Tibial nerve (tissue), 4 donors: ENCODE results near the gene IRF1. TPM values are rescaled to one million over a fixed set of nuclear protein-coding genes. Genes with fewer than 3 reads are reported as not detected.
A peak's percentile ranks its signal among the peaks of the same experiment; 100 is the strongest.

Experiments
- DNase-seq, 2 donors: peaks; one replicate each; pipeline ENCODE4 v3.0.0-alpha.2; 2019; ENCODE audit warnings: low spot score in 2 of 2
- H3K27ac ChIP-seq, 4 donors: fragments of 200-600 bp; sonication (generic) in 3 of 4; one replicate each; pipeline ENCODE4 v1.5.1; 2017 to 2019; ENCODE audit warnings: mild to moderate bottlenecking in 1 of 4
- H3K27me3 ChIP-seq, 2 donors: fragments of 200-600 bp; sonication (generic) in 1 of 2; one replicate each; pipeline versions ENCODE4 v1.5.1 to v1.6.0; 2017 to 2019
- H3K36me3 ChIP-seq, 3 donors: fragments of 200-600 bp; sonication (generic); one replicate each; pipeline ENCODE4 v1.5.1; 2018 to 2019
- H3K4me1 ChIP-seq, 4 donors: fragments of 200-600 bp; sonication (generic) in 3 of 4; one replicate each; pipeline ENCODE4 v1.5.1; 2017 to 2019
- H3K4me3 ChIP-seq, 4 donors: fragments of 200-600 bp; sonication (generic) in 3 of 4; one replicate each; pipeline ENCODE4 v1.5.1; 2017 to 2019; ENCODE audit warnings: mild to moderate bottlenecking in 1 of 4, moderate library complexity in 1 of 4
- H3K9me3 ChIP-seq, 4 donors: fragments of 200-600 bp; sonication (generic) in 3 of 4; one replicate each; pipeline ENCODE4 v1.5.1; 2017 to 2019
- CTCF ChIP-seq, 5 experiments: fragments of 200-600 bp in 3 of 5; fragments of 450-650 bp in 2 of 5; sonication (generic) in 3 of 5; IDR thresholded peaks; one replicate each; pipeline ENCODE4 v1.5.1; 2016 to 2019; ENCODE audit warnings: antibody characterized with exemption in 5 of 5, mild to moderate bottlenecking in 3 of 5, moderate library complexity in 2 of 5
- EP300 ChIP-seq, 2 donors: sonication (generic); formaldehyde crosslinking; IDR thresholded peaks; one replicate each; pipeline ENCODE4 v1.6.1; 2017; ENCODE audit warnings: antibody characterized with exemption in 2 of 2, mild to moderate bottlenecking in 1 of 2
- POLR2A ChIP-seq, 2 donors: fragments of 450-650 bp; IDR thresholded peaks; one replicate each; pipeline ENCODE4 v1.6.1; 2017; ENCODE audit warnings: antibody characterized with exemption in 2 of 2, mild to moderate bottlenecking in 2 of 2, moderate library complexity in 2 of 2
- WGBS, 2 donors: methylation state at CpG; one replicate each; pipeline ENCODE4 v1.1.5; 2018; 5-methylcytosine and 5-hydroxymethylcytosine counted together
- total RNA-seq, 4 donors: library from RNA; depleted of rRNA; stranded (reverse); fragments of >200 nt; gene quantifications; one replicate each; pipeline ENCODE4 v1.1.0, GENCODE V29; 2016

IRF1 gene
- total RNA-seq, 4 donors from 2014 or later, result 15.1 to 36.9 (median 28.4) TPM

DNA sequence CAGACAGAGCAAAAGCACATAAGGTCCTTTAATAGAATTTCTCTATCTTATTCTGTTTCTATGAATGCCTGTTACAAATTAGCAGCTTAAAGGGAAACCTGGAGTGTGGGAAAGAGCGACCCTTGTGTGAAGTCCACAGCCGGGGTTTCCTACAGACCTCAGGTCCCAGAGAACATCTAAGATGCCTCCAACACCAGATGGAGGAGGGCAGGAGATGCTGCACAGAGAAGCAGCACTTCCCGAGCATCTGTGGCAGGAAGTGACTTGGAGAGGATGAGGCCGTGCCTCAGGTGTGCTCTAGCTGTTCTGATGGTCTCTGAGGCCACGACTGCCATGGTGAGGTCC is 26.8 kb downstream of the IRF1 start:
- 57 to 75% methylated on average over 5 of the region's 5 CpGs for WGBS, 2 donors
- TF ChIP-seq CTCF (IDR thresholded peaks at IDR 0.05) (no peak), EP300 (IDR thresholded peaks at IDR 0.05) (no peak), POLR2A (IDR thresholded peaks at IDR 0.05) (no peak)
- H3K4me3 ChIP-seq, result peak overlapping the region in 3 of 4 donors; percentile 8 to 25 (median 24)
- DNase-seq, result no peak
- H3K36me3 ChIP-seq, result peaks cover 0 to 4% (median 0%) of the 10 kb centered on the region in 3 donors
- H3K27ac ChIP-seq, result peak overlapping the region; percentile 23 to 80 (median 74)
- H3K9me3 ChIP-seq, result no peaks in the 10 kb centered on the region
- peaks cover 0 to 81% (median 61%) of the 10 kb centered on the region in 4 donors for H3K4me1 ChIP-seq
- no peaks in the 10 kb centered on the region for H3K27me3 ChIP-seq

DNA sequence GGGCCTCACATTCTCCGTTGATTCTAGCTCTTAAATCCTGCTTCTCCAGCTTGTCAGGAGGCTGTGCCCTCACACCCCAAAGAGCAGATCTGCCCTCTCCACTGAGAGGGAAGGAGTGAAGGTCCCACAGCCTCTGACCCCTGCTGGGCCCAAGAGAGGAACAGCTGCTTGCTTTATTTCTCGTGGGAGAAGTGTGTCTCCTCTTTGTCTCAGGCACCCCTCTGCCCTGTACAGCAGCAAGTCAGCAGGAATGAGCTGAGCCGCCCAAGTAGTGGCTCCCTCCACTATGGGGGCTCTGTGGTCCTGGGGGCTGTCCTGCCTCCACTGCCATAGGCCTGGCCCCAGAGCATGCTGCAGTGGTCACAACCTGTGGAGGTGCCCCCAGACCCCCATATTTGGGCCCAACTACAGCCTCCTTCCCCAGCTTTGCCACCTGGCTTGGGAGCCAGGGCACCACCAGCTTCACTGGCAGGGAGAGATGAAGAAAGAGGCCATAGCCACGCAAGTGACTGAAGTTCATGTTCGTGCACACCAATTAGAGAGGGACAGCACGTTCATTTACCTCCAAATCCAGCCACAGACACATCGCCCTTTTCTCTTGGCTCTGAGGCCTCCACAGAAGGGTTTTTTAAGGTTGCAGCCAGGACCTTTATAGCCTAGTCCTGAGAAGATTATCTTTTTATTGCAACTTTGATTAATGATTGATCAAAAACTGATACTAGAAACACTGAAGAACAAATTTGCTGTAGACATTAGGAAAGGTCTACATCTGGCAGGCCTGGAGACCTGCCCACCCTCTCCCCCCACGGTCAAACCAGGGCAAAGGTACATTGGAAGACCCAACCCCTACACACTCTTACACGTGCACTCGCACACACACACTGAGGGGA is 27.5 kb downstream of the IRF1 start:
- Histone ChIP-seq H3K27ac (peak overlapping the region in 2 of 4 donors; percentile 79 to 80), H3K36me3 (peaks cover 0 to 4% (median 0%) of the 10 kb centered on the region in 3 donors), H3K9me3 (no peaks in the 10 kb centered on the region), H3K4me3 (no peak overlapping the region), H3K4me1 (peaks cover 0 to 84% (median 64%) of the 10 kb centered on the region in 4 donors), H3K27me3 (no peaks in the 10 kb centered on the region)
- TF ChIP-seq CTCF (IDR thresholded peaks at IDR 0.05) (no peak), POLR2A (IDR thresholded peaks at IDR 0.05) (no peak), EP300 (IDR thresholded peaks at IDR 0.05) (no peak)
- WGBS, 2 donors, result 78 to 81% methylated on average over 10 of the region's 10 CpGs
- no peak for DNase-seq

DNA sequence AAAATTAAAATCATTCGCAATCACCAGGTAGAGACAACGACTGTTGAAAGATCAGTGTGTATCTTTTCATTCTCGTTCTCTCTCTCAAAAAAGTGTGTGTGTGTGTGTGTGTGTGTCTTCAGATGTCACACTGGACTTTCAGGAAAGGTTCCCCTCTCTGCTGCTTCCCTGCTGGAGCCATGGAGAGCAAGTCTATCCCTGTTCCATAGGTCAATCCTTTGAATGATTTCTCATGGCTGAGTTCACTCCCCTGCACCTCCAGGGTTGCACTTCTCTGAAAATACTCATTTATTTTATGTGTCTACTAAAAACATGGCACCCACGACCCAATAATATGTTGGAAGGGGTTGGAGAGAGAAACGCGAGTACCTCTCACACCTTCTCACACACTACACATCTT is 28.2 kb downstream of the IRF1 start:
- no peaks in the 10 kb centered on the region for H3K36me3 ChIP-seq
- no peak overlapping the region for H3K4me3 ChIP-seq
- H3K27me3 ChIP-seq, result no peaks in the 10 kb centered on the region
- 89 to 94% methylated on average over 6 of the region's 6 CpGs for WGBS, 2 donors
- no peaks in the 10 kb centered on the region for H3K9me3 ChIP-seq
- TF ChIP-seq EP300 (IDR thresholded peaks at IDR 0.05) (no peak), POLR2A (IDR thresholded peaks at IDR 0.05) (no peak), CTCF (IDR thresholded peaks at IDR 0.05) (no peak)
- no peak for DNase-seq
- peak overlapping the region in 1 of 4 donors; percentile 41 for H3K27ac ChIP-seq
- peaks cover 0 to 88% (median 64%) of the 10 kb centered on the region in 4 donors for H3K4me1 ChIP-seq

DNA sequence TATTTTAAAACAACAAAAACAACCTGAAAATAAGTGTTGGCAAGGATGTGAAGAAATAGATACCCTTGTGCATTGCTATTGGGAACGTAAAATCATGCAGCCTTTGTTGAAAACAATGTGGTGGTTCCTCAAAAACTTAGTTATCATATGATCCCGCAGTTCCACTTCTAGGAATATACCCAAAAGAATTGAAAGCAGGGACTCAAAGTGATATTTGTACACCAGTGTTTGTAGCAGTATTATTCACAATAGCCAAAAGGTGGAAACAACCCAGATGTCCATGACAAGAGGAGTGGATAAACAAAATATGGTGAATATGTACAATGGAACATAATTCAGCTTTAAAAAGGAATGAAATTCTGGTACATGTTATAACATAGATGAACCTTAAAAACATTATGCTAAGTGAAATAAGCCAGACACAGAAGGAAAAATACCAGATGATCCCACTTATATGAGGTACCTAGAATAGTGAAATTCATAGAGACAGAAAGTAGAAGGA is 29.0 kb downstream of the IRF1 start:
- no peaks in the 10 kb centered on the region for H3K36me3 ChIP-seq
- no peaks in the 10 kb centered on the region for H3K27me3 ChIP-seq
- 68 to 79% methylated on average over 2 of the region's 2 CpGs for WGBS, 2 donors
- DNase-seq, result no peak
- no peak overlapping the region for H3K27ac ChIP-seq
- no peak overlapping the region for H3K4me3 ChIP-seq
- TF ChIP-seq EP300 (IDR thresholded peaks at IDR 0.05) (no peak), CTCF (IDR thresholded peaks at IDR 0.05) (no peak), POLR2A (IDR thresholded peaks at IDR 0.05) (no peak)
- peaks cover 0 to 88% (median 66%) of the 10 kb centered on the region in 4 donors for H3K4me1 ChIP-seq
- no peaks in the 10 kb centered on the region for H3K9me3 ChIP-seq
